ENCODE data around the gene MRE11. TPM values are rescaled to one million over a fixed set of nuclear protein-coding genes. Genes with fewer than 3 reads are reported as not detected.

The MRE11 gene
- total RNA-seq, 2 experiments from 2014 or later: 38.3 to 42.0 TPM

DNA sequence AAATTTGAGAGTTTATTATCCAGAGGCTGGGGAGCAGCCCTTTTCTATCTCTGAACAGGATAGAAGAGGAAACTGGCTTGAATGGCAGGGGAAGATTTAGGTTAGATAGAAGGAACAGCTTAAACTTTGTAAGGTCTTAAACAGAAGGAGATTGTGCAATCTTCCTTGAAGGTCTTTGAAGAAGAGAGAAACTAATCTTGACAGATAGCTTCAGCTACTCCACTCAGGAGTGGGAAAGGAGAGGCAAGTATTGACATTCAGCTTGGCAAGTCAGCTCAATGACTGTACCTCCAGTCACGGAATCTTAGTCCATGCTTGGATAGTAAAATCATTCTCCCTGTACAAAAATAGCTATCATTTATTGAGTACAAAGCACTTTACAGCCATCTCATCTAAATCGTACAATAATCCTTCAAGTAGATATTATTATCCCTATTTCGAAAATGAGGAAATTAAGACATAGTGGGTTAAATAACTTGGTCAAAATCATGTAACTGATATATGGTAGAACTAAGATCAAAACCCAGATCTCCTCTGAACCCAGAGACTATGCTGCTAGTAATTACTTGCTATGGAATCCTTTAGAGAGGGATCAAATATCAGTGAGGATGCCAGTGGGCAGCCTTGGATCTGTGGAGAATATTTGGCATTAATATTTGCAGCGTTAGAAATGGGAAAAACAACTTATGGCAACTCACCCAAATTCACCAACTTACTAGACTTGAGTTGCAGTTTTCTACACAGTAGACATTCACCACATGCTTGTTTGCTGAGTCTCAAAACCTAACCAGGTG lies 33.2 kb upstream of the MRE11 start:
- intact Hi-C loops (cut with micrococcal nuclease): no loop called here
- Mint-ChIP-seq H3K27ac (no peak overlapping the region), H3K4me3 (no peak overlapping the region), H3K9me3 (no peaks in the 10 kb centered on the region), H3K27me3 (peaks cover 8% of the 10 kb centered on the region), H3K4me1 (ENCODE audit: low read depth) (no peaks in the 10 kb centered on the region), H3K36me3 (ENCODE audit: low read depth) (no peaks in the 10 kb centered on the region)
- no peak for TF ChIP-seq CTCF (IDR thresholded peaks at IDR 0.05)
- CTCF ChIA-PET: interaction anchor here (1.3 kb wide), 1 partner anchor 22 kb away, joined by 4 read pairs; no protein-coding TSS in a partner anchor
- DNase-seq: no peak
- no peak for ATAC-seq
- POLR2A ChIA-PET: no interaction called here

- TF ChIP-seq CTCF (IDR thresholded peaks at IDR 0.05): no peak
- CTCF ChIA-PET: interaction anchor here (1.3 kb wide), 2 partner anchors 10 to 20 kb away, joined by 3 to 4 read pairs; no protein-coding TSS in a partner anchor
- Mint-ChIP-seq H3K27me3 (peaks cover 8% of the 10 kb centered on the region), H3K4me1 (ENCODE audit: low read depth) (no peaks in the 10 kb centered on the region), H3K27ac (no peak overlapping the region), H3K9me3 (no peaks in the 10 kb centered on the region), H3K4me3 (no peak overlapping the region), H3K36me3 (ENCODE audit: low read depth) (no peaks in the 10 kb centered on the region)
- POLR2A ChIA-PET: no interaction called here
- intact Hi-C loops (cut with micrococcal nuclease): no loop called here
- ATAC-seq (no peak), DNase-seq (no peak)
Measured at GRCh38 chr11:94525546-94526324, 32.1 kb upstream of the MRE11 start.

- H3K9me3 Mint-ChIP-seq: no peaks in the 10 kb centered on the region
- DNase-seq: no peak
- H3K27me3 Mint-ChIP-seq: peaks cover 6% of the 10 kb centered on the region
- no peaks in the 10 kb centered on the region for H3K4me1 Mint-ChIP-seq (ENCODE audit: low read depth)
- intact Hi-C loops (cut with micrococcal nuclease): no loop called here
- no peak overlapping the region for H3K27ac Mint-ChIP-seq
- no peak for ATAC-seq
- H3K4me3 Mint-ChIP-seq: no peak overlapping the region
- no peak for TF ChIP-seq CTCF (IDR thresholded peaks at IDR 0.05)
- no peaks in the 10 kb centered on the region for H3K36me3 Mint-ChIP-seq (ENCODE audit: low read depth)
- ChIA-PET POLR2A (no interaction called here), CTCF (no interaction called here)
Measured at GRCh38 chr11:94524341-94524740, 30.7 kb upstream of the MRE11 start.

DNA sequence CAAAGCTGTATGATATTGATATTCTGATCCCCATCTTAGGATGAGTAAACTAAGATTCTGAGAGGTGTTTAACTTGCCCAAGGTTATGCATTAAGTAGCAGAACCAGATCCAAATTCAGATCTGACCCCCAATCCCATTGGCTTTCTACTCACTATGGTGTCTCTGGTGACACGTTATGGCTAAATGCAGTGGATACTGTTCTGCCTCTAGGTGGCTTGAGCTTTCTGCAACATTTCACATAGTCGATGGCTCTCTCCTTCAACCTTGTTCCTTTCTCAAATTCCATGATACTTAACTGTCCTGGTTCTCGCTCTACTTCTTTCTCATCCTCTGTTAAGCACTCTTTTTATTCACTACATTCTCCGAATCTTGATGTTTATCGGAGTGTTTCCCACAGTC lies 28.0 kb upstream of the MRE11 start:
- intact Hi-C loops (cut with micrococcal nuclease): no loop called here
- DNase-seq: no peak
- ChIA-PET CTCF (interaction anchor here (0.8 to 1.0 kb wide), 3 partner anchors 9 to 376 kb away, joined by 3 to 4 read pairs (median 3); partner anchors contain the start of gene C11orf97), POLR2A (no interaction called here)
- ATAC-seq: no peak
- H3K27me3 Mint-ChIP-seq: no peaks in the 10 kb centered on the region
- H3K4me1 Mint-ChIP-seq (ENCODE audit: low read depth): no peaks in the 10 kb centered on the region
- no peaks in the 10 kb centered on the region for H3K9me3 Mint-ChIP-seq
- TF ChIP-seq CTCF (IDR thresholded peaks at IDR 0.05): no peak
- H3K36me3 Mint-ChIP-seq (ENCODE audit: low read depth): no peaks in the 10 kb centered on the region
- no peak overlapping the region for H3K27ac Mint-ChIP-seq
- H3K4me3 Mint-ChIP-seq: no peak overlapping the region
